Thyroid gland (tissue), 4 donors: Measurements from ENCODE around the gene MAML3. TPM values are rescaled to one million over a fixed set of nuclear protein-coding genes. Genes with fewer than 3 reads are reported as not detected.

Experiments
- DNase-seq, 2 donors: peaks; one replicate each; pipeline ENCODE4 v3.0.0-alpha.2; 2019
- H3K27ac ChIP-seq, 3 donors: fragments of 200-600 bp; sonication (generic); 1 replicate in 2 of 3; 2 replicates in 1 of 3; pipeline ENCODE4 v1.5.1; 2016 to 2019; ENCODE audit warnings: mild to moderate bottlenecking in 1 of 3, moderate library complexity in 1 of 3
- H3K27me3 ChIP-seq: fragments of 200-600 bp; sonication (generic); one replicate; pipeline ENCODE4 v1.5.1; 2019
- H3K36me3 ChIP-seq, 2 donors: fragments of 200-600 bp; sonication (generic); one replicate each; pipeline ENCODE4 v1.5.1; 2016 to 2019
- H3K4me1 ChIP-seq, 2 donors: fragments of 200-600 bp; sonication (generic); one replicate each; pipeline ENCODE4 v1.5.1; 2017 to 2019
- H3K4me3 ChIP-seq, 3 donors: fragments of 200-600 bp; sonication (generic); replicated peaks in 1 of 3; 1 replicate in 2 of 3; 2 replicates in 1 of 3; pipeline ENCODE4 v1.5.1; 2016; ENCODE audit warnings: mild to moderate bottlenecking in 1 of 3
- H3K9me3 ChIP-seq: fragments of 200-600 bp; sonication (generic); one replicate; pipeline ENCODE4 v1.5.1; 2017
- CTCF ChIP-seq, 6 experiments: fragments of 200-600 bp in 3 of 6; fragments of 450-650 bp in 3 of 6; sonication (generic) in 3 of 6; IDR thresholded peaks; one replicate each; pipeline ENCODE4 v1.5.1; 2016 to 2019; ENCODE audit warnings: antibody characterized with exemption in 6 of 6, mild to moderate bottlenecking in 2 of 6, inconsistent platforms in 1 of 6, moderate library complexity in 1 of 6
- POLR2A ChIP-seq, 2 donors: fragments of 450-650 bp; IDR thresholded peaks; one replicate each; pipeline ENCODE4 v1.6.1; 2017; ENCODE audit warnings: antibody characterized with exemption in 2 of 2, mild to moderate bottlenecking in 2 of 2, moderate library complexity in 1 of 2
- WGBS, 2 donors: methylation state at CpG; one replicate each; pipeline ENCODE4 v1.1.5; 2017; 5-methylcytosine and 5-hydroxymethylcytosine counted together
- intact Hi-C: fragments of 100-400 bp; cut with DNase I; formaldehyde crosslinking; loops from one replicate; pipeline ENCODE4 v1.15.1; 2023
- total RNA-seq, 4 donors: library from RNA; depleted of rRNA; stranded (reverse); fragments of >200 nt; gene quantifications; one replicate each; pipeline ENCODE4 v1.2.3, GENCODE V29; 2016

MAML3 gene
- total RNA-seq, 4 donors from 2014 or later = 5.7 to 14.1 (median 11.4) TPM

- WGBS, 2 donors = 94 to 95% methylated on average over 6 of the region's 6 CpGs
- Histone ChIP-seq H3K9me3 (no peaks in the 10 kb centered on the region), H3K4me1 (no peaks in the 10 kb centered on the region), H3K36me3 (no peaks in the 10 kb centered on the region), H3K27ac (no peak overlapping the region), H3K27me3 (no peaks in the 10 kb centered on the region), H3K4me3 (no peak overlapping the region)
- TF ChIP-seq POLR2A (IDR thresholded peaks at IDR 0.05) = no peak
- no peak for TF ChIP-seq CTCF (IDR thresholded peaks at IDR 0.05)
- DNase-seq = no peak
- intact Hi-C loops = no loop called here
Measured at GRCh38 chr4:140031061-140031460, 122.9 kb downstream of the MAML3 start.

GRCh38 chr4:140028676-140029517 lies 125.1 kb downstream of the MAML3 start:
- WGBS, 2 donors = 76 to 81% methylated on average over 6 of the region's 6 CpGs
- intact Hi-C loops = no loop called here

GRCh38 chr4:140028101-140028500 lies 125.9 kb downstream of the MAML3 start:
- intact Hi-C loops = no loop called here
- Histone ChIP-seq H3K27ac (no peak overlapping the region), H3K27me3 (no peaks in the 10 kb centered on the region), H3K4me1 (no peaks in the 10 kb centered on the region), H3K36me3 (no peaks in the 10 kb centered on the region), H3K9me3 (no peaks in the 10 kb centered on the region), H3K4me3 (no peak overlapping the region)
- TF ChIP-seq POLR2A (IDR thresholded peaks at IDR 0.05) = no peak
- no peak for TF ChIP-seq CTCF (IDR thresholded peaks at IDR 0.05)
- no peak for DNase-seq
- WGBS, 2 donors = 59 to 98% methylated on average over 1 of the region's 1 CpG

More at GRCh38 chr4:140028676-140029517, 125.1 kb downstream of the MAML3 start:
- Histone ChIP-seq H3K4me3 (no peak overlapping the region), H3K36me3 (no peaks in the 10 kb centered on the region), H3K27me3 (no peaks in the 10 kb centered on the region), H3K4me1 (no peaks in the 10 kb centered on the region), H3K9me3 (no peaks in the 10 kb centered on the region), H3K27ac (no peak overlapping the region)
- no peak for TF ChIP-seq CTCF (IDR thresholded peaks at IDR 0.05)
- TF ChIP-seq POLR2A (IDR thresholded peaks at IDR 0.05) = no peak
- no peak for DNase-seq

GRCh38 chr4:140027101-140027500 lies 126.9 kb downstream of the MAML3 start:
- Histone ChIP-seq H3K4me3 (no peak overlapping the region), H3K9me3 (no peaks in the 10 kb centered on the region), H3K4me1 (no peaks in the 10 kb centered on the region), H3K27ac (no peak overlapping the region), H3K27me3 (no peaks in the 10 kb centered on the region), H3K36me3 (no peaks in the 10 kb centered on the region)
- 79 to 86% methylated on average over 5 of the region's 5 CpGs for WGBS, 2 donors
- intact Hi-C loops = no loop called here
- no peak for DNase-seq
- TF ChIP-seq POLR2A (IDR thresholded peaks at IDR 0.05) (no peak), CTCF (IDR thresholded peaks at IDR 0.05) (no peak)

GRCh38 chr4:140025470-140025869 lies 128.5 kb downstream of the MAML3 start:
- DNase-seq = no peak
- H3K27me3 ChIP-seq = no peaks in the 10 kb centered on the region
- no peaks in the 10 kb centered on the region for H3K9me3 ChIP-seq
- intact Hi-C loops = no loop called here
- TF ChIP-seq CTCF (IDR thresholded peaks at IDR 0.05) (no peak), POLR2A (IDR thresholded peaks at IDR 0.05) (no peak)
- no peak overlapping the region for H3K27ac ChIP-seq
- no peak overlapping the region for H3K4me3 ChIP-seq
- H3K4me1 ChIP-seq = peaks cover 8 to 10% of the 10 kb centered on the region in 2 donors
- WGBS, 2 donors = 75 to 83% methylated on average over 6 of the region's 6 CpGs
- no peaks in the 10 kb centered on the region for H3K36me3 ChIP-seq
